HL-60/S4 treated with phorbol 12-myristate 13-acetate at 8.2 ng/mL for 4 days and 3 days (cell line): ENCODE data around the gene SHOX.
"Not testable (repeated sequence)": the region's sequence is repeated elsewhere in the genome, so short reads cannot be mapped to it uniquely, and the experiment has no call there.

Experiments
- in situ Hi-C: fragments of 300-500 bp; cut with MboI; formaldehyde crosslinking; loops from 2 replicates; pipeline ENCODE4 v1.15.0; 2022; ENCODE audit warnings: low sequenced_read_pairs

SHOX gene

DNA sequence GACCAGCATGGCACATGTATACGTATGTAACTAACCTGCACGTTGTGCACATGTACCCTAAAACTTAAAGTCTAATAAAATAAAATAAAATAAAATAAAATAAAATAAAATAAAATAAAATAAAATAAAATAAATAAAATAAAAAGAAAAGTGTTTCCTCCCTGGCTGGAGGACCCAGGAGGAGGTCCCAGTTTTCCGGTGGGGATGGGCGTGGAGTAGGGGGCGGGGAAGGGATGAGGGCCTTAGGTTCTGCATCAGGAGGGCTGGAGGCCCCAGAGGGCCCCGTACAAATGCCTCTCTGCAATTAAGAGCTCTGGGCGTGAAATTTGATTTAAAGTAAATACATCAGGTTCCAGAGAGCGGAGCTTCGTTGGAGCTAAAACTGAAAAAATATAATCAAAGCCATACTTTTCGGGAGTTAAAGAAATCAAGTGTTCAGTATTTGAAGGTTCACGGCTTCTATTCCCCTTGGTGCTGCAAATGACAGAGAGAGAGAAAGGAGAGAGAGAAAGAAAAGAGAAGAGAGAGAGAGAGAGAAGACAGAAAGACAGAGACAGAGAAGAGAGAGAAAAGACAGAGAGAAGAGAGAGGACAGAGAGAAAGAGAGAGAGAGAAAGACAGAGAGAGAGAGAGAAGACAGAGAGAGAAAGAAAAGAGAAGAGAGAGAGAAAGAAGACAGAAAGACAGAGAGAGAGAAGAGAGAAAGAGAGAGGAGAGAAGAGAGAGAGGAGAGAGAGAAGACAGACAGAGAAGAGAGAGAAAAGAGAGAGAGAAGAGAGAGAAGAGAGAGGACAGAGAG lies 8.7 kb upstream of the SHOX start:
- in situ Hi-C loops, result no loop called here

GRCh38 chrX:622802-623201 lies 7.8 kb upstream of the SHOX start:
- in situ Hi-C loops, result not testable (repeated sequence)

DNA sequence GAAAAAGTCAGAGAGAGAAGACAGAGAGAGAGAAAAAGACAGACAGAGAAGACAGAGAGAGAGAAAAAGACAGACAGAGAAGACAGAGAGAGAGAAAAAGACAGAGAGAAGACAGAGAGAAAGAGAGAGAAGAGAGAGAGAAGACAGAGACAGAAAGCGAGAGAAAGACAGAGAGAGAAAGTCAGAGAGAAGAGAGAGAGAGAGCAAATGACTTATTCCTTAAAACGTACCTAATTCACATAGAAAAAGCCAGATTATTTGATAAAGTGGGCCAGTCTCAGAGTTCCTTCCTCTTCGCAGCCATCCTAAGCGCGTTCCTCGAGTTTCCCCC lies 7.4 kb upstream of the SHOX start:
- in situ Hi-C loops, result no loop called here

DNA sequence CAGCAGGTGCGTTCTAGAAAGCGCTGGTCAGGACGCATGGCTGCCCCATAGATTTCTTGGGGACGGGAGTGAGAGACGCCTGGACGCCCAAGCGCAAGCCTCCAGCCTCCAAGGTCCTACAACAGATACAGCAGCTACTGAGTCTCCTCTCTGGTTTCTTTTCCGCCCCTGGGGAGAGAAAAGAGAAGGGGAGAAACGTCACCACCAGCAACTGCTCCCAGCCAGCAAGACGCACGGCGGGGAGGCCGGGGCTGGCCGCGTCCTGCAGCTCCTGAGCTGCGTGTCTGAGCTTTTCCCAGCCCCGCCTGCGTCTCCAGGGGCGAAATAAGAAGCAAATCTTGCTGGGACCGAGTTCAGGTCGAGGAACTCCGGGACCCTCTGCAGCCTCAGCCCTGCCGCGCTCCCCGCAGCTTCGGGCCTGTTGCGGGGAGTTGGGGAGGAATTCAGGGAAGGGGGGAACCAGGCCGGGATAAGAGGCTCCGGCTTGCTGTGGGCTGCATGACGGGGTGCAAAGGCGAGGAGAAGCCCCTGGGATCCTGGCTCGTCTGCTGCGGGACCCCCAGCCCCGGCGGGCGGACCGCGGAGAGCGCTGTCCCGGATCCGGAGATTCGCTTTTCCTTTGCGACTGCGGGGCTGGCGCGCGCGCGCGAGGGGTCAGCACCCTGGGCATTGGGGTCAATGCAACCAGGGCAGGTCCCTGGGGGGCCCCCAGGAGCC lies 6.8 kb upstream of the SHOX start:
- in situ Hi-C loops, result no loop called here

- in situ Hi-C loops, result no loop called here
These were observed 5.4 kb upstream of the SHOX start for GRCh38 chrX:625137-625691.

GRCh38 chrX:626047-626446 lies 4.5 kb upstream of the SHOX start:
- in situ Hi-C loops, result not testable (repeated sequence)

GRCh38 chrX:626745-627509 lies 3.7 kb upstream of the SHOX start:
- in situ Hi-C loops, result no loop called here

GRCh38 chrX:627510-627981 lies 3.0 kb upstream of the SHOX start:
- in situ Hi-C loops, result no loop called here

- in situ Hi-C loops, result no loop called here
These were observed 2.6 kb upstream of the SHOX start for GRCh38 chrX:627995-628394.

DNA sequence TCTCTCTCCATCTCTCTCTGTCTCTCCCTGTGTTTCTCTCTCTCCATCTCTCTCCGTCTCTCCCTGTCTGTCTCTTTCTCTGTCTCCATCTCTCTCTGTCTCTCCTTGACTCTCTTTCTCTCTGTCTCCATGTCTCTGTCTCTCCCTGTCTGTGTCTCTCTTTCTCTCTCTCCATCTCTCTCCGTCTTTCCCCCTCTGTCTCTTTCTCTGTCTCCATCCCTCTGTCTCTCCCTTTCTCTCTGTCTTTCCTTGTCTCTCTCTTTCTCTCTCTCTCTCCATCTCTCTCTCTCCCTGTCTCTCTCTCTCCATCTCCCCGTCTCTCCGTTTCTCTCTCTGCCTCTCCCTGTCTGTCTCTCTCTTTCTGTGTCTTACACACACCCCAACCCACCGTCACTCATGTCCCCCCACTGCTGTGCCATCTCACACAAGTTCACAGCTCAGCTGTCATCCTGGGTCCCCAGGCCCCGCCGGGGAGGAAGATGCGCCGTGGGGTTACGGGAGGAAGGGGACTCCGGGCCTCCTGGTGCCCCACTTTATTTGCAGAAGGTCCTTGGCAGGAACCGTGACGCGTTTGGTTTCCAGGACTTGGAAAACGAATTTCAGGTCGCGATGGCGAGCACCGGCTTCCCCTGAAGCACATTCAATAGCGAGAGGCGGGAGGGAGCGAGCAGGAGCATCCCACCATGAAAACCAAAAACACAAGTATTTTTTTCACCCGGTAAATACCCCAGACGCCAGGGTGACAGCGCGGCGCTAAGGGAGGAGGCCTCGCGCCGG lies 1.2 kb upstream of the SHOX start:
- in situ Hi-C loops, result no loop called here

DNA sequence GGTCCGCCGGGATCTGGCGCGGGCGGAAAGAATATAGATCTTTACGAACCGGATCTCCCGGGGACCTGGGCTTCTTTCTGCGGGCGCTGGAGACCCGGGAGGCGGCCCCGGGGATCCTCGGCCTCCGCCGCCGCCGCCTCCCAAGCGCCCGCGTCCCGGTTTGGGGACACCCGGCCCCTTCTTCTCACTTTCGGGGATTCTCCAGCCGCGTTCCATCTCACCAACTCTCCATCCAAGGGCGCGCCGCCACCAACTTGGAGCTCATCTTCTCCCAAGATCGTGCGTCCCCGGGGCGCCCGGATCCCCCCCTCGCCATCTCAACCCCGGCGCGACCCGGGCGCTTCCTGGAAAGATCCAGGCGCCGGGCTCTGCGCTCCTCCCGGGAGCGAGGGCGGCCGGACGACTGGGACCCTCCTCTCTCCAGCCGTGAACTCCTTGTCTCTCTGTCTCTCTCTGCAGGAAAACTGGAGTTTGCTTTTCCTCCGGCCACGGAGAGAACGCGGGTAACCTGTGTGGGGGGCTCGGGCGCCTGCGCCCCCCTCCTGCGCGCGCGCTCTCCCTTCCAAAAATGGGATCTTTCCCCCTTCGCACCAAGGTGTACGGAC lies 482 bp upstream of the SHOX start:
- in situ Hi-C loops, result no loop called here

GRCh38 chrX:631802-632365 lies 1.3 kb downstream of the SHOX start:
- in situ Hi-C loops, result no loop called here

GRCh38 chrX:632366-633042 lies 1.9 kb downstream of the SHOX start:
- in situ Hi-C loops, result no loop called here

DNA sequence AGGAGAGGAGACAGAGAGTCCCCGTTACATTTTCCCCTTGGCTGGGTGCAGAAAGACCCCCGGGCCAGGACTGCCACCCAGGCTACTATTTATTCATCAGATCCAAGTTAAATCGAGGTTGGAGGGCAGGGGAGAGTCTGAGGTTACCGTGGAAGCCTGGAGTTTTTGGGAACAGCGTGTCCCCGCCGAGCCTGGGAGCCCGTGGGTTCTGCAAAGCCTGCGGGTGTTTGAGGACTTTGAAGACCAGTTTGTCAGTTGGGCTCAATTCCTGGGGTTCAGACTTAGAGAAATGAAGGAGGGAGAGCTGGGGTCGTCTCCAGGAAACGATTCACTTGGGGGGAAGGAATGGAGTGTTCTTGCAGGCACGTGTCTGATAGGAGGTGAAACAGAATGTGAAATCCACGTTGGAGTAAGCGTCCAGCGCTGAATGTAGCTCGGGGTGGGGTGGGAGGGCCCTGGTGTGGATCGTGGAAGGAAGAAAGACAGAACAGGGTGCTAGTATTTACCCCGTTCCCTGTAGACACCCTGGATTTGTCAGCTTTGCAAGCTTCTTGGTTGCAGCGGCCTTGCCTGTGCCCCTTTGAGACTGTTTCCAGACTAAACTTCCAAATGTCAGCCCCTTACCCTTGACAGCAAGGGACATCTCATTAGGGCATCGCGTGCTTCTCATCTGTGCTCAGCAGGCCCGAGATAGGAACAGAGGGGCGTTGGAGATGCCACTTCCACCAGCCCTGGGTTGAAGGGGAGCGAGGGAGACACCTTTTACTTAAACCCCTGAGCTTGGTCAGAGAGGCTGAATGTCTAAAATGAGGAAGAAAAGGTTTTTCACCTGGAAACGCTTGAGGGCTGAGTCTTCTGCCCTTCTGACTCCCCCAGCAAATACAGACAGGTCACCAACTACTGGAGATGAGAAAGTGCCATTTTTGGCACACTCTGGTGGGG lies 2.7 kb downstream of the SHOX start:
- in situ Hi-C loops, result no loop called here

DNA sequence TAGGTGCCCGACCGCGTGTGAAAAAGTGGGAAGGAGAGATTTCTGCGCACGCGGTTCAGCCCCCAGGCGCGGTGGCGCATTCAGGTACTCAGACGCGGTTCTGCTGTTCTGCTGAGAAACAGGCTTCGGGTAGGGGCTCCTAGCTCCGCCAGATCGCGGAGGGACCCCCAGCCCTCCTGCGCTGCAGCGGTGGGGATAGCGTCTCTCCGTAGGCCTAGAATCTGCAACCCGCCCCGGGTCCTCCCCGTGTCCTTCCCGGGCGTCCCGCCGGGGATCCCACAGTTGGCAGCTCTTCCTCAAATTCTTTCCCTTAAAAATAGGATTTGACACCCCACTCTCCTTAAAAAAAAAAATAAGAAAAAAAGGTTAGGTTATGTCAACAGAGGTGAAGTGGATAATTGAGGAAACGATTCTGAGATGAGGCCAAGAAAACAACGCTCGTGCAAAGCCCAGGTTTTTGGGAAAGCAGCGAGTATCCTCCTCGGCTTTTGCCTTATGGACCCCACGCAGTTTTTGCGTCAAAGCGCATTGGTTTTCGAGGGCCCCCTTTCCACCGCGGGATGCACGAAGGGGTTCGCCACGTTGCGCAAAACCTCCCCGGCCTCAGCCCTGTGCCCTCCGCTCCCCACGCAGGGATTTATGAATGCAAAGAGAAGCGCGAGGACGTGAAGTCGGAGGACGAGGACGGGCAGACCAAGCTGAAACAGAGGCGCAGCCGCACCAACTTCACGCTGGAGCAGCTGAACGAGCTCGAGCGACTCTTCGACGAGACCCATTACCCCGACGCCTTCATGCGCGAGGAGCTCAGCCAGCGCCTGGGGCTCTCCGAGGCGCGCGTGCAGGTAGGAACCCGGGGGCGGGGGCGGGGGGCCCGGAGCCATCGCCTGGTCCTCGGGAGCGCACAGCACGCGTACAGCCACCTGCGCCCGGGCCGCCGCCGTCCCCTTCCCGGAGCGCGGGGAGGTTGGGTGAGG lies 3.7 kb downstream of the SHOX start:
- in situ Hi-C loops, result no loop called here

- in situ Hi-C loops, result no loop called here
These were observed 5.0 kb downstream of the SHOX start for GRCh38 chrX:635428-636090.
